Stimulated activated CD4-positive, alpha-beta T cell treated with anti-CD3 and anti-CD28 coated beads, TNF-alpha, amount 100 ng/mL, for 4 hours (primary cell): ENCODE results near the gene TP63.
"Not testable (repeated sequence)": the region's sequence is repeated elsewhere in the genome, so short reads cannot be mapped to it uniquely, and the experiment has no call there.

Experiments used
- DNase-seq, 3 experiments: peaks; one replicate each; pipeline ENCODE4 v3.0.0-alpha.2; 2020; ENCODE audit warnings: low read depth in 3 of 3

The TP63 gene

GRCh38 chr3:189721873-189722665, 90.9 kb downstream of the TP63 start:
- DNase-seq: no peak

DNA sequence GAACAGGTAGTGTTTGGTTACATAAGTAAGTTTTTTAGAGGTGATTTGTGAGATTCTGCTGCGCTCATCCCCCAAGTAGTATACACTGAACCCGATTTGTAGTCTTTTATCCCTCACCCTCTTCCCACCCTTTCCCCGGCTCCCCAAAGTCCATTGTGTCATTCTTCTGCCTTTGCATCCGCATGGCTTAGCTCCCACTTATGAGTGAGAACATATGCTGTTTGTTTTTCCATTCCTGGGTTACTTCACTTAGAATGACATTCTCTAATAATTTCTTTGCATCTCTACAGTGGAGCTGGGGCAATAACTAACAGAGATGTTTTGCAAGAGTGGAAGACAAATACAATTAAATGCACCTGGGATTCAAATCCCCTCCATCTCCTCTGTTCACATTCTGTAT, 93.2 kb downstream of the TP63 start:
- DNase-seq: no peak

DNA sequence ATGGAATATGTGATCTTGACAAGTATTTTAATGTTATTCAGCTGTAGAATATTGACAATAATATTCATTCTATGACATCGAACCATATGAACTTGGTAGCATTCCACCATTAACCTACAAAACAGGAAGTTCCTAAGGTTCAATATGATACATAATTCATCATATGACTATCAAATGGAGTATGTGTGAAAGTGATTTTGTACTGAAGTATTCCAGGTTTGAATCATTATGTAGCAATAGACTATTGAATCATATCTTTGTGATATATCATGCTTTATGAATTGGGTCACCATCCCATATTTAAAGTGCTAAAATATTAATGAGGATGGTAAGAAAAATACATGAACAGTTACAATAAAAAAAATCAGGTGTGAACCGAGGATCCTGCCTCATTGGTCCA, 95.1 kb downstream of the TP63 start:
- no peak for DNase-seq

GRCh38 chr3:189727158-189727557, 96.0 kb downstream of the TP63 start:
- no peak for DNase-seq

DNA sequence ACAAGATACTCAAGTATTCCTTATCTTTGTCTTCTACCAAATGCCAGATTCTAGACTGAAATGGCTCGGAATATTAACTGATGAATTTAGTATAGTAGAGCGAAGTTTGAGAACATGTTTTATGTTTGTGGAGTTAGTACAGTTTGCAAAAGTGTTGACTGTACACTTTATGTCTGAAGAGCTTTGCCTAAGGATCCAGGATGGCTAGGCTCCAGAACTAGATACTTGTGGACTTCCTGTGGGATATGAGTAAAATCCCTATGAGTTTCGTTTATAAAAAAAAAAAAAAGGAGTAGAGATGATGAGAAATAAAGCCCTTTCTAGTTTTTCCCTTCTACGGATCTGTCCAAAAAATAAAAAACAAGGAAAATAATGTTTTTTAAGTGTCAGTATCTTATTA, 96.7 kb downstream of the TP63 start:
- no peak for DNase-seq

DNA sequence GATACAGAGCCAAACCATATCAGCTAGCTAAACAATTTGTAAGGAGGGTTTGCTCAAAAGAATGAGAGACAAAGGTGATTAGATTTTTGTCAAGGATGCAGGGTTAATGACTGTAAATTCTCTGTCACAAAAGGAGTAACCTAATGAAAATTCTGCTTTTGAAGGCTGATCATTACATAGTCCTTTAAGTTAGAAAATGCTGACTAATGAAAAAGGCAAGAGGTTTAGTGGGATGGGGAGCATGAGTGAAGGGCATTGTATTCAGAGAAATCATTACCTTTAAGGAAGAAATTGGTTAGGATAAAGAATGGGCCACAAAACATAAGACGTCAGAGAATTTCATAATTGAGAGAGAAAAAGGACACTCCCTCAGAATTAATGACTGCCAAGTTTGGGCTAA, 97.7 kb downstream of the TP63 start:
- no peak for DNase-seq

DNA sequence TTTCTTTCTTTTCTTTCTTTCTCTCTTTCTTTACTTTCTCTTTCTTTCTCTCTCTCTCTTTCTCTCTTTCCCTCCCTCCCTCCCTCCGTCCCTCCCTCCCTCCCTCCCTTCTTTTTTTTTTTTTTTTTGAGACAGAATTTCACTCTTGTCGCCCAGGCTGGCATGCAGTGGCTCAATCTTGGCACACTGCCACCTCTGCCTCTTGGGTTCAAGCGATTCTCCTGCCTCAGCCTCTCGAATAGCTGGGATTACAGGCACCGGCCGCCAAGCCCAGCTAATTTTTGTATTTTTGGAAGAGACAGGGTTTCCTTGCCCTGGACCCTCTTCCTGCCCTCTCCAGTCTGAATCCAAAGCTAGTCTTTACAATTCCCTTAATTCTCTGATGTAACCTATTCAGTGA, 102.9 kb downstream of the TP63 start:
- DNase-seq: no peak

DNA sequence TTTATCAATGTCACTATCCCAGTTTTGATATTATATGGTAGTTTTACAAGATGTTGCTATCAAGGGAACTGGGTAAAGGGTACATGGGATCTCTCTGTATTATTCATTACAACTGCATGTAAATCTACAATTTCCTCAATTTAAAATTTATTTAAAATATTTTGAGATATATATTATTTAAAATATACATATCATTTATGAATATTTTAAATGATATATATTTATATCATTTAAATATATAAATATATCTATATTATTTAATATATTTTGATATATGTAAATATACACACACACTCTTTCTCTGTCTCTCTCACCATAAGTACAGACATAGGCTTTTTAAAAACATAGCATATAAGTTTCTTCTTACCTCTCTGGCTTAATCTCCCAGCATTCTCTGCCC, 104.7 kb downstream of the TP63 start:
- no peak for DNase-seq

DNA sequence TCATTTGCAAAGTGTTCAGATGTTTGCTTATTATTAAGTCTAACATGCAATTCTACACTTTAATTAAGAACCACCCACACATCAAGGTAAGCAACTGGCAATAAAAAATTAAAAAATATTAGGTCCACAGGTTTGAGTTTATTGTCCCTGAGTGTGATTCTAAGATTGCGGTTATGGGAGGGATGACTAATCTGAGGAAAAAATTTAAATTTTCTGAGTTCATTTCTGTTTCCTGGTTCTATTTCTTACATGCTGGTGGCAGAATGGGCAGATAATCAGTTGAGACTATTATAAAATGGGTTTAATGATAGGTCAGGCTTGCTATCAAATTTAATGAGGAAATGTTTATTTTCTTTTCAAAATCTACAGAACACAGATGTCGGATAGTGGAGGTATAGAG, 105.9 kb downstream of the TP63 start:
- DNase-seq: no peak

DNA sequence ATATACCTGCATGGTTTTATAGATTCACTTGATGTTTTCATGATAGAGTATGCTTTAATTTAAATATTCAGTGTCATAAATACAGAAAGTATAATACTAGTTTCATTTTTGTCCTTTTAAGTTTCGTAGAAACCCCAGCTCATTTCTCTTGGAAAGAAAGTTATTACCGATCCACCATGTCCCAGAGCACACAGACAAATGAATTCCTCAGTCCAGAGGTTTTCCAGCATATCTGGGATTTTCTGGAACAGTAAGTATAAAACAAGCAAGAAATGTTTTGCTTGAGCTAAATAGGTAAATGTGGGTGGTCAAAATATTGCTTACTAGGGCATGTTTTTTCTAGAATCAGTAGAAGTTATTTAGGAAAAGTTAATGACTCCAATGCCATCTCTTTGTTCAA, 106.4 kb downstream of the TP63 start:
- no peak for DNase-seq

DNA sequence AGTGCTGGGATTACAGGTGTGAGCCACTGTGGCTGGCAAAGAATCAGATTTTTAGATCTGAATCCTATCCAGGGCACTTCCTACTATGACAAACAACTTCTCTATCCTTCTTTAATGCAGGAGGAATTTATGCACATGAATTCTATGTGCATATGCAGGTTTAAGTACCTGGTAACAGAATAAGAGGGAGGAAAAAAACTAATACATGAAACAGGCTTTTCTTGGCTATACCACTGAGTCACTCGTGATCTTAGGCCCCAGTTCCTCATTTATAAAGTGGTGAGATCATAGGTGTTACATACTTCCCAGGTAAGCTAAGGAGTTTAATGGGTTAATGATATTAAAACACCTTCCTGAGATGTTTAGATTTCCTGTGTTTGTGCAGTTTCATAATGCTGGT, 108.2 kb downstream of the TP63 start:
- no peak for DNase-seq

GRCh38 chr3:189740156-189740555, 109.0 kb downstream of the TP63 start:
- no peak for DNase-seq

GRCh38 chr3:189744235-189744634, 113.0 kb downstream of the TP63 start:
- DNase-seq: no peak

DNA sequence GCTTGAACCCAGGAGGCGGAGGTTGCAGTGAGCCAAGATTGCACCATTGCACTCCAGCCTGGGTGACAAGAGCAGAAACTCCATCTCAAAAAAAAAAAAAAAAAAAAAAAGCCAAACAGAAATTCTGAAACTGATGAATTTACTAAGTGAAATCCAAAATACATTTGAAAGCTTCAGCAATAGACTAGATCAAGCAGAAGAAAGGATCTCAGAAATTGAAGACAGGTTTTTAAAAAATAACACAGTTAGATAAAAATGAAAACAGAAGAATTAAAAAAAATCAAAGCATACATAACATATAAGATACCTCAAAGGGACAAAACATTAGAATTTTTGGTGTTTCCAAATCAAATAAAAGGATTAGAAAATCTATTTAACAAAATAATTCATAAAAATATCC, 114.4 kb downstream of the TP63 start:
- no peak for DNase-seq

DNA sequence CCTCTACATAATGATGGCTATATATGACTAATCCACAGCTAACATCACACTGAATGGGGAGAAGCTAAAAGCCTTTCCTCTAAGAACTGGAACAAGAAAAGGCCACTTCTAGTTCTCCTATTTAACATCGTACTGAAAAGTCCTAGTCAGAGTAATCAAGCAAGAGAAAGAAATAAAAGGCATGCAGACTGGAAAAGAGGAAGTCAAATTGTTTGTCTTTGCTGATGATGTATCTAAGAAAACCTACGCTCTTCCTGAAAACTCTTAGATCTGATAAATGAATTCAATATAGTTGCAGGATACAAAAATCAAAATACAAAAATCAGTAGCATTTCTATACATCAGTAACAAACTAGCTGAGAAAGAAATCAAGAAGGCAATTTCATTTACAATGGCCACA, 116.9 kb downstream of the TP63 start:
- no peak for DNase-seq

DNA sequence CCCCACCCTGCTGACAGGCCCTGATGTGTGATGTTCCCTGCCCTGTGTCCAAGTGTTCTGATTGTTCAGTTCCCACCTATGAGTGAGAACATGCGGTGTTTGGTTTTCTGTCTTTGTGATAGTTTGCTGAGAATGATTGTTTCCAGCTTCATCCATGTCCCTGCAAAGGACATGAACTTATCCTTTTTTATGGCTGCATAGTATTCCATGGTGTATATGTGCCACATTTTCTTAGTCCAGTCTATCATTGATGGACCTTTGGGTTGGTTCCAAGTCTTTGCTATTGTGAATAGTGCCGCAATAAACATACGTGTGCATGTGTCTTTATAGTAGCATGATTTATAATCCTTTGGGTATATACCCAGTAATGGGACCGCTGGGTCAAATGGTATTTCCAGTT, 119.8 kb downstream of the TP63 start:
- not testable (repeated sequence) for DNase-seq

DNA sequence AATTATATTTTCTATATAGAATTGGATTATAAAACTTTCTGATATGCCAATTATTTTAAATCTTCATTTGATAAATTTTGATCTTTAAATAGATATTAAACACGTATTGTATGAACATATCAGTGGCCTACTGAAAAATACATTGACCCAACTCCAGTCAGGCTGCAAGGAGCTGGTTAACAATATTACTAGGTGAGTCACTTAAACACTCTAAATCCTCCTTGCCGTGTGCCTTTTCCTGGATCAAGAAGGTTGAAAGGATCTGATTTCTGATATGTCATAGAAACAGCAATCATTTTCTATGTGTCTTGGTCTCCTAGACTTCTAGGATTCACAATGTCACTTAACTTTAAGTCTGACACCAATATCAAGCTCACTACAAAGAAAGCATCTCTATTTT, 123.2 kb downstream of the TP63 start:
- no peak for DNase-seq

GRCh38 chr3:189756582-189757078, 125.4 kb downstream of the TP63 start:
- no peak for DNase-seq

GRCh38 chr3:189758186-189758585, 127.0 kb downstream of the TP63 start:
- DNase-seq: no peak

DNA sequence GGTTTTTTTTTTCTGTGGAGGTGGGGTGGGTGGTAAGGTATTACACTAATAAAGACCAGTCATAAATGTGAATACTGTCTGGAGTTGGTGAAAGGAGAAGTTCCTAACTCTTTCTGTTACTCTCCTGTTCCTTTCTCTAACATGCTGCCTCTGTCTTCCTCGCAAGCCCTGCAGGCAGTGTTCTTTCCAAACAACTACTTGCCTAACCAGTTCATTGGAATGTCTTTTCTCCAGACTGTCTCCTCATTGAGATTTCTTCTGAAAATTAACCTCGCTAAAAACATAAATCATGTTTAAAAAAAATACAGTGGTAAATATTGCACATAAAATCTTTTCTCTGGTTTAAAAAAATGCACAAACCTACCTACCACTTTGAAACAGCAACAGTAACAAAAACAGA, 135.2 kb downstream of the TP63 start:
- DNase-seq: no peak

GRCh38 chr3:189771842-189772450, 140.8 kb downstream of the TP63 start:
- DNase-seq: no peak

GRCh38 chr3:189772584-189772983, 141.4 kb downstream of the TP63 start:
- DNase-seq: no peak

- no peak for DNase-seq
Observed at GRCh38 chr3:189773056-189773455, 141.9 kb downstream of the TP63 start.
